Colonic mucosa (tissue), 4 donors: ENCODE results near the gene EXOC3L4. TPM values are rescaled to one million over a fixed set of nuclear protein-coding genes. Genes with fewer than 3 reads are reported as not detected.

Experiments used
- DNase-seq: peaks from one replicate; pipeline ENCODE4 v3.0.0-alpha.2; 2020
- H3K27ac ChIP-seq: fragments of 200-600 bp; one replicate; pipeline ENCODE4 v1.8.0; 2021
- H3K27me3 ChIP-seq: fragments of 200-600 bp; one replicate; pipeline ENCODE4 v1.8.0; 2021
- H3K36me3 ChIP-seq: fragments of 200-600 bp; one replicate; pipeline ENCODE4 v1.8.0; 2021
- H3K4me1 ChIP-seq: fragments of 200-600 bp; one replicate; pipeline ENCODE4 v1.8.0; 2021; ENCODE audit warnings: mild to moderate bottlenecking
- H3K4me3 ChIP-seq: fragments of 200-600 bp; one replicate; pipeline ENCODE4 v1.8.0; 2021
- H3K9ac ChIP-seq, 2 donors: one replicate each; pipeline ENCODE4 v1.7.0; 2013; ENCODE audit warnings: control low read depth in 2 of 2, low read depth in 2 of 2, low read length in 2 of 2
- H3K9me3 ChIP-seq: fragments of 200-600 bp; one replicate; pipeline ENCODE4 v1.8.0; 2021
- CTCF ChIP-seq: fragments of 200-600 bp; IDR thresholded peaks from one replicate; pipeline ENCODE4 v1.8.0; 2022; ENCODE audit warnings: antibody characterized with exemption, mild to moderate bottlenecking
- intact Hi-C: fragments of 100-400 bp; cut with DNase I; formaldehyde crosslinking; loops from one replicate; pipeline ENCODE4 v1.14.1; 2022
- total RNA-seq, 2 donors: library from RNA; stranded (reverse); fragmentation: NEBNext Ultra II Directional in 1 of 2; extraction: Animal tissue kit (Norgen Biotek cat#: 25700) in 1 of 2; gene quantifications; one replicate each; pipeline ENCODE4 v1.2.1, GENCODE V29; 2021
- donor health status: healthy.
- donor health status: DM: no; HTN: no; CAD: no.
- donor health status: DM: no; HTN: no; CAD: no.

EXOC3L4 gene
- total RNA-seq, 2 donors from 2014 or later, result 11.3 to 15.6 TPM

DNA sequence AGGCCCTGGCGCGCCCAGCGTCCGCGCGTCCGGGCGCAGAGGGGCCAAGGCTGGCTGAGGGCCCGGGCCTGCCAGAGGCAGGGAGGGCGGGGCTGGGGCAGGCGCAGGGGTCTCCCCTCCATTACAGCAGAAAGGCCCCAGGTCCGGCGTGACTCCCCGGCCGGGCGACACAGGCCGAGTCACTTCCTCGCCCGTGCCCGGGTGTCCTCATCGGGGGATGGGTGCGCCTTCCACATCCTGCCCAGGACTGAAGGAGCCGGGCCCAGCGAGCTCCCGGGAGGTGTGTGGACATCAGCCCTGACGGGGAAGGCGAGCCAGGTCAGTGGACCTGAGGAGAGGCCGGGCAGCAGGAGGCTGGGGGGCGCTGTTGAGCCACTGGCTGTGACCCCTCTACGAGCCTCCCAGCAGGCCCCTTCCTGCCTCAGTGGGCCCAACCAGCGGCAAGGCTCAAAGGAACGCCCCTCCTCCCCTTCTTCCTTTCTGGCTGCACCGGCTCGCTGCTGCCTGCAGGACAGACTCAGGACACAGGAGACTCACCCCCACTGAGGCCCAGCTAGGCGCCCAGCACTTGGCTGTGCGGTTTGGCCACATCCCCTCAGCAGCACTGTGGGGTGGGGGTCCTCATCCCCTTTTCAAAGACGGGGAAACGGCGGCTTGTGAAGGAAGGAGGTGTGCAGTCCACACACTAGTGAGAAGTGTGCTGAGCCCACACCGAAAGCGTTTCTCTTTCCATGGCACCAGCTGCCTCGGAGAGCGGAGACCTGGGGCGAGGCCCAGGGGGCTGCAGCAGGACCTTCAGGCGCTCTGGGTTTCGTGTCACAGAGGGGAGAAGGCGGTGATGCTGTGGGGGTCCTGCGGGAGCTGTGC, 29.3 kb downstream of the EXOC3L4 start:
- H3K4me3 ChIP-seq, result peak overlapping the region; percentile 39
- H3K9me3 ChIP-seq, result no peaks in the 10 kb centered on the region
- intact Hi-C loops, result no loop called here
- H3K27me3 ChIP-seq, result peaks cover 26% of the 10 kb centered on the region
- no peak for TF ChIP-seq CTCF
- peak overlapping the region; percentile 68 to 88 for H3K9ac ChIP-seq
- no peaks in the 10 kb centered on the region for H3K36me3 ChIP-seq
- peaks cover 13% of the 10 kb centered on the region for H3K4me1 ChIP-seq
- peak overlapping the region; percentile 82 for H3K27ac ChIP-seq
- DNase-seq, result peak; percentile 50

DNA sequence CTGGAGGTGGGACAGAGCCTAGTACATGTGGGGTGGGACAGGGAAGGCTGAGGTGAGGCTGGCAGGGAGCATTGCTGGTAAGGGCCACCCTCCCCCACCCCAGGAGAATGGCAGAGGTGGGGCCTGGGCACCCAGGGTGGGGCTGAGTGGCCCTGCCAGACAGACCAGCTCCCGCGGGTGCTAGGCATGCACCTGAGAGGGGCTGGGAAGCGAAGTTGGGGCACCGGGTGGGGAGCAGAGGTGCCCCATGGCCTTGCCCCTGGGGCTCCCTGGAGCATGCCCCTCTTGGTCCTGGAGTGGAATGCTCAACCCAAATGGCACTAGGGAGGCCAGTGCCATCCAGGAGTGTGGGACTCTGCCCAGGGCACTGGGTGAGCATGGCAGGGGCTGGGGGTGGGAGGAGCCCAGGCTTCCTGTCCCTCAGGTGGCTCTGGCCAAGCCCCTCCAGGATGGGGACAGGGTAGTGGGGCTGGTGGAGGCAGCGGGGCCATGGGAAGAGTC, 30.0 kb downstream of the EXOC3L4 start:
- H3K27me3 ChIP-seq, result peaks cover 26% of the 10 kb centered on the region
- H3K9me3 ChIP-seq, result no peaks in the 10 kb centered on the region
- H3K9ac ChIP-seq, result peak overlapping the region; percentile 68 to 88
- no peak overlapping the region for H3K27ac ChIP-seq
- H3K36me3 ChIP-seq, result no peaks in the 10 kb centered on the region
- TF ChIP-seq CTCF, result no peak
- H3K4me1 ChIP-seq, result peaks cover 13% of the 10 kb centered on the region
- H3K4me3 ChIP-seq, result peak overlapping the region; percentile 39
- no peak for DNase-seq
- intact Hi-C loops, result no loop called here

- Histone ChIP-seq H3K4me3 (peak overlapping the region; percentile 39), H3K36me3 (no peaks in the 10 kb centered on the region), H3K9ac (peak overlapping the region; percentile 68 to 88), H3K27me3 (peaks cover 26% of the 10 kb centered on the region), H3K27ac (no peak overlapping the region), H3K4me1 (peaks cover 13% of the 10 kb centered on the region), H3K9me3 (no peaks in the 10 kb centered on the region)
- intact Hi-C loops, result no loop called here
- TF ChIP-seq CTCF, result no peak
- no peak for DNase-seq
Measured at GRCh38 chr14:103125098-103126070, 30.9 kb downstream of the EXOC3L4 start.

GRCh38 chr14:103126088-103126872, 31.8 kb downstream of the EXOC3L4 start:
- no peaks in the 10 kb centered on the region for H3K9me3 ChIP-seq
- no peaks in the 10 kb centered on the region for H3K36me3 ChIP-seq
- H3K27me3 ChIP-seq, result peaks cover 26% of the 10 kb centered on the region
- peak; percentile 19 for DNase-seq
- H3K27ac ChIP-seq, result no peak overlapping the region
- peak overlapping the region; percentile 16 for H3K4me3 ChIP-seq
- intact Hi-C loops, result no loop called here
- peak overlapping the region in 1 of 2 donors; percentile 24 for H3K9ac ChIP-seq
- no peak for TF ChIP-seq CTCF
- peaks cover 7% of the 10 kb centered on the region for H3K4me1 ChIP-seq
